GM23248 (cell line): Measurements from ENCODE around the gene KRTAP5-7.

ENCODE experiments used
- EZH2 ChIP-seq: fragments of 200-600 bp; sonication (generic); IDR thresholded peaks from 2 replicates; pipeline ENCODE4 v1.6.1; 2018; ENCODE audit warnings: antibody characterized with exemption, mild to moderate bottlenecking; ENCODE audit not compliant: insufficient read depth, poor library complexity, severe bottlenecking
- EZH2phosphoT487 ChIP-seq: fragments of 200-600 bp; sonication (generic); IDR thresholded peaks from 2 replicates; pipeline ENCODE4 v1.6.1; 2018; ENCODE audit warnings: antibody characterized with exemption, moderate library complexity, mild to moderate bottlenecking, low read depth; ENCODE audit not compliant: insufficient read depth

DNA sequence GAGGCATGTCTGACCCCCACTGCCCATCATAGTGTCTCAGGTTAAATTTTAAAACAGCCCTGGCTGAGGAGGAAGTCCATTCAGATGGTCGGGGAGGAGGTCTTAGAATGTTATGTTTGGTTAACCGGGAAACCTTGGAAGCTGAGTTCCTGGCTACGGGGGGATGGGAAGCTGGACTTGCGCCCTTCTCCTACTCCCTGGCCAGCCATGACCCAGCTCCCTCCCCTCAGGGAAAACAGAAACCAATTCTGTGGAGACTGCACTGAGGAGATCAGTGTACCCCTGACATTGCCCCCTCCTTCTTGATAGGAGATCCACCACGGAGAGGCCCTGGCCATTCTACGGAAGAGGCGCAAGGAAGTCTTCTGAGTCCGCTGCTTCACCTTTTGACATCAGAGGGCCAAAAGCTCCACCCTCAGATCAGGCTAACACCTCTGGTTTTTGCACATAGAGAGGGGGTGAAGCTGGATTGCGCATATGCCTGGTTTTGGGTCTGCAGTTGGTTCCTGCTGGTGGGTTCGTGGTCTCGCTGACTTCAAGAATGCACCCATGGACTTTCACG, 18.4 kb downstream of the KRTAP5-7 start:
- TF ChIP-seq EZH2phosphoT487 = no peak
- no peak for TF ChIP-seq EZH2
